GM12873 (cell line): ENCODE data around the gene IP6K2.

Experiments used
- TF ChIP-seq, protein P1 (sequence below): IDR thresholded peaks from 2 replicates; pipeline ENCODE4 v1.5.1; 2012; ENCODE audit warnings: low read depth, mild to moderate bottlenecking, moderate library complexity, low read length, control low read depth; ENCODE audit not compliant: insufficient read depth; ENCODE audit errors: missing control alignments

Gene IP6K2

DNA sequence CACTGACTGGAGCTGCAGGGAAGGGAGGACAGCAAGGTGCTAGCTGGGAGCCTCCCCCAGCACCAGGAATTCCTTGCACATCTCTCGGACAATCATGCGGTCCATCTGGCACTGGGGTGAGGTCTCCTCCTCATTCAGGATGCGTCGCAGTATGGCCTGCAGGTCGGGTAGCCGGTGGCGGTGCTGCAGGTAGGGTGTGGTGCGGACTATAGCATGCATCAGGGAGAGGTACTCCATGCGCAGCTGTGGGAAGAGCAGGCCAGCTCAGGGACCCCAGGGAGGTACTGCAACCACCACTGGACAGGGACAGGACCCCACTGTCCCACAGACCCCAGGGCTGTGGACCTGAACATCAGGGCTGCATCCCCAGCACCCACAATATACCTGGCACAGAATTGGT lies 42.5 kb downstream of the IP6K2 start:
- TF ChIP-seq, protein P1, sequence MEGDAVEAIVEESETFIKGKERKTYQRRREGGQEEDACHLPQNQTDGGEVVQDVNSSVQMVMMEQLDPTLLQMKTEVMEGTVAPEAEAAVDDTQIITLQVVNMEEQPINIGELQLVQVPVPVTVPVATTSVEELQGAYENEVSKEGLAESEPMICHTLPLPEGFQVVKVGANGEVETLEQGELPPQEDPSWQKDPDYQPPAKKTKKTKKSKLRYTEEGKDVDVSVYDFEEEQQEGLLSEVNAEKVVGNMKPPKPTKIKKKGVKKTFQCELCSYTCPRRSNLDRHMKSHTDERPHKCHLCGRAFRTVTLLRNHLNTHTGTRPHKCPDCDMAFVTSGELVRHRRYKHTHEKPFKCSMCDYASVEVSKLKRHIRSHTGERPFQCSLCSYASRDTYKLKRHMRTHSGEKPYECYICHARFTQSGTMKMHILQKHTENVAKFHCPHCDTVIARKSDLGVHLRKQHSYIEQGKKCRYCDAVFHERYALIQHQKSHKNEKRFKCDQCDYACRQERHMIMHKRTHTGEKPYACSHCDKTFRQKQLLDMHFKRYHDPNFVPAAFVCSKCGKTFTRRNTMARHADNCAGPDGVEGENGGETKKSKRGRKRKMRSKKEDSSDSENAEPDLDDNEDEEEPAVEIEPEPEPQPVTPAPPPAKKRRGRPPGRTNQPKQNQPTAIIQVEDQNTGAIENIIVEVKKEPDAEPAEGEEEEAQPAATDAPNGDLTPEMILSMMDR, result no peak

DNA sequence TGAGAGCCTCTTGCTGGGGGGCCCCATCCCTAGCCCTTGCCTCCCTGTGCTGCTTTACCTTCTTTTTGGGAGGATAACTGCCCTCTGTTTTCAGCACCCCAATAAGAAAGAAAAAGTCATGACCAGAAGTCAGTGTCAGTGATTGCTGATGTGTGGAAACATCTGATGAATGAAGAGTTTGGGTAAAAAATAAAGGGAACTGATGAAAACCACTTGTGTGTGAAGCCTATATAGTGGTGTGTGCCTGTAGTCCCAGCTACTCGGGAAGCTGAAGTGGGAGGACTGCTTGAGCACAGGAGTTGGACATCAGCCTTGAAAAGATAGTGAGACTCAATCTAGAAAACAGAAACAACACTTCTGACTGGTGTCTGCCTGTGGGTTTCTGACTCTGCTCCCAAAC lies 44.5 kb downstream of the IP6K2 start:
- TF ChIP-seq, protein P1, result no peak

DNA sequence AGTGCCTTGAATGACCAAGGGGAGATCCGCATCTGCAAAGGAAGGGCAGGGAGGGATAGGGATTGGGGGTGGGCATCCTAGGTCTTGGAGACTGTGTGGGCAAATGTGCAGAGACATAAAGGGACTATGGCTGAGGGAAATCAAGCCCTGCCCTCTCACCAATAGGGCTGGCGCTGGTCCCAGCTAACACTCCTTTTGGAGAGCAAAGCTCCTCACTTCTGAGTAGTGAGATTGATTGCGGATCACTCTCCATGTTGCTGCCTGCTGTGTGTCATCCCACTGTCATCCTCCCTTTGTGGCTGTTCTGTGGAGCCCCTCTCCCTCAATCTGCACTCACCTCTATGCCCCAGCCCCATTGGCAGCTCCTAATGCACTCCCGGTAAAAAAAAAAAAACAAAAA lies 52.1 kb downstream of the IP6K2 start:
- TF ChIP-seq, protein P1, result no peak

DNA sequence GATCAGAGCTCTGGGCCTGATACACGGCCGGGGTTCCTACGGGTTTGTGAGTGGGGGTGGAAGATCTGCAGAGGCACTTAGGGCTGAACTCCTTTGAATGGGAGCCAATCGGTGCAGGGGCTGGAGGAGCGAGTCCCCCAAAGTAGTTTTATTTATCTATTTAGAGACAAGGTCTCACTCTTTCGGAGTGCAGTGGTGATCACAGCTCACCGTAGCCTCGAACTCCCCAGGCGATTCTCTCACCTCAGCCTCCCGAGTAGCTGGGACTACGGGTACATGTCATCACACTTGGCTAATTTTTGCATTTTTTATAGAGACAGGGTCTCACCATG lies 52.7 kb downstream of the IP6K2 start:
- TF ChIP-seq, protein P1, result no peak

DNA sequence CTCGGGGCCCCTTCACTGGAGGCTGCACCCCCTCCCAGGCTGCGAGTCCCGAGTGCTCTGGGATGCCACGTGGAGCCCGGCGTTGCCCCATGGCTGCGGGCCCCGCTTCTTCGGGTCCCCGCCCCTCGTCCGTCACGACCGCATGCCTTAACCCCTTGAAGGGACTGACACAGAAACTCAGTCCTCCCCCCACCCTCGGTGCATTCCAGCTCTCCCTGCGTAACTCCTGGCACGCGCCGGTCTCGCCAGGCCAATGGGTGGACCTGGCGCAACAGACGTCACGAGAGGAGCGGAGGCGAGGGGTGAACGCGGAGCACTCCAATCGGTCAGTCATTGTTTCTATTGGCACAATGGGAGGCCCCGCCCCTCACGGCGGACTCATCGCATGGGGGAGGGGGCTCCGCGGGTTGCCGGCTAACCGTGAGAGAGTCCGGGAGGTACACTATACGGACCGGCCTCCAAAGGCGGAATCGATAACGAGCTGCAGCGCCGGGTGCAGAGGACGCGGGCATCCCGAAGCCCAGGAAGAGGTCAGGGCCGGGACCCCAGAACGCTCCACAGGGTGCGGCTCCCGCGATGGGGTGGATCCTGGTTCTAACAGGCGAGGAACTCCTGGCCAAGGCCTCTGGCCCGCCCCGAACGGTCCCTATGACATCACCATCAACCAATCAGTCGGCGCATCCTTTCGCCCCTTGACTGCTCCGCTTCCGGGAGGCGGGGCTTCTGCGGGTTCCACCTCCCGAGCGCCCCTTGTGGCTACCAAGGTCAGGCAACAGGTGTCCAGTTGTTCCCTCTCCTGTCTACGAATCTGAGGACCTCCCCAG lies 53.3 kb downstream of the IP6K2 start:
- TF ChIP-seq, protein P1, result peak; percentile 92

DNA sequence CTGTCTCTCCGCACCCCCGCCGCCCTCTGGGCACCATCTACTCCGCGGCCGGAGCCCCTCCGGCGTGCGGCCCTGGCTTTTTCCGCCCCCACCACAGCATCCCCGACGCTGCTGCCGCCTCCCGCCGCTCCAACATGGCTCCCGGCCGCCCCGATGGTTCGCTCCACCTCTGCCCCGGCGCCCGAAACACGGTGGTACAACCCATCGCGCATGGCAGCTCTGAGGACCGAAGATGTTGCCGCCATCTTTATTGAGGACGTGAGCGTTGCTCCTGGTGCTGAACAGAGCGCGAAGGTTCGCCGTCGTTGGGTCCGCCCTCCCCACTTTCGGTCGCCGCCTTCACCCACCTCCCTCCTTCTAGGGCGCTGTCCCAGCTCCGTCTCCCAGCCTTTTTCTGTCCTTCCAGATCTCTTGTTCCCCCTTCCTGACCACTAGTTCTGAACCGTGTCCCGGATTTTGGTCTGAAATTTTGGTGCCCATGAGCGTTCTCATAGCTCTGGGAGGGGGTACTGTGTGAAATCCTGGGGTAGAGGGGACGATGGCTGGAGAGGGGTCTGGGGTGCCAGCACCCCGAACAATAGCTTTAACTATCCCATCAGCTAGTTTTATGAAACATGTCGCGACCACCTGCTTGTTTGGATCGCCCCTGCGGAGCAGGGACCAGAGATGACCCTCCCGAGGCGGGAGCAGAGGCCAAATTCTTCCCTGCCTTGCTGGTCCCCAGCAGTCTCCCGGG lies 54.1 kb downstream of the IP6K2 start, which contains the start of gene CELSR3:
TSS of gene CELSR3 (minus strand) at position 134 of the 736 bp plus-strand sequence. CDS start 252 bp downstream, outside the sequence.
- TF ChIP-seq, protein P1, result no peak

DNA sequence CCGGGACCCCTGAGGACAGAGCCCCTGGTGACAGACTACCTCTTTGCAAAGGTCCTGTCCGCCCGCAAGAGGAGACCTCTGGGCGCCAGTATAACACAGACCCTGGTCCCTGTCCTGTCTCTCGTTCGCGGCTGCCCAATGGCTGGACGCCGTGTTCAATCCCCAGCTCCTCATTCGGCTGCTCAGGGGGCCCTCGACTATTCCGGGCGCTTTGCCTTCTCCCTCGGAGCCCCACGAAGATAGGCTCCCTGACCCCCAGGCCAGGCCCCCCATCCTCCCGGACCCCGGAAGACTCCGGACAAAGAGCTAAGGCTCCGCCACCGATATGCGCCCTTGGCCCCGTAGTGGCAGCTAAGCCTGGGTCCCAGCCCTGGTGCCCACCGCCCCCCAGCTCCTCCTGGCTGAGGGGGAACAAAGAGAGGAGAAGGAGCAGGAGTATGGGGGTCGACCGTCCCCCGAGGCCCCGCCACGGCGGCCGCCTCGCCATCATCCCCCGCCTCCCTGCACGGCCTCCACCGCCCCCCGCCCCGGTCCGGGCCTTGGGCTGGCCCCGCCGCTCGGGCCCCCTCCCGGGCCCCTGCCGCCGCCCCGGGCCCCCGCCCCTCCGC lies 54.8 kb downstream of the IP6K2 start:
- TF ChIP-seq, protein P1, result no peak
